K562 (cell line): ENCODE results near the gene PYROXD2. TPM values are rescaled to one million over a fixed set of nuclear protein-coding genes. Genes with fewer than 3 reads are reported as not detected.
A peak's percentile ranks its signal among the peaks of the same experiment; 100 is the strongest.

ENCODE experiments used
- ATAC-seq: fragments of 200-7000 bp; cut with Tn5 transposase; 3 replicates; pipeline ENCODE4 v1.9.1; 2020; ENCODE audit warnings: moderate library complexity
- BruUV-seq: library from RNA; stranded (reverse); fragments of 400-500 nt; replicated peaks from 2 replicates; lab custom pipeline; 2021; lab: Mats Ljungman, UMichigan
- CTCF ChIA-PET: fragments of 300-600 bp; formaldehyde crosslinking; extraction: SDS; loops from one replicate; lab custom pipeline; 2021; ENCODE audit warnings: low intra/inter-chr PET ratio; lab: Yijun Ruan, JAX
- POLR2A ChIA-PET: fragments of 300-600, 350-650 bp; sonication (Branson Sonifier 250); formaldehyde crosslinking; extraction: SDS; loops from one replicate; lab custom pipeline; 2021; ENCODE audit warnings: antibody characterized with exemption, inconsistent platforms; lab: Yijun Ruan, JAX
- DNase-seq, 4 experiments: peaks; one replicate each; pipeline versions ENCODE4 v3.0.0 to v3.0.0-alpha.2; 2011 to 2018; ENCODE audit warnings: low spot score in 3 of 4, mixed read lengths in 3 of 4; ENCODE audit errors: extremely low read depth in 1 of 4
- FAIRE-seq: peaks from 2 replicates; lab custom pipeline; 2011; peaks lifted over from hg19 to GRCh38; lab: Jason Lieb, UNC
- H2AFZ ChIP-seq: 2 replicates; pipeline ENCODE4 v1.6.0; 2011; ENCODE audit warnings: low read depth, low read length, control low read depth, inconsistent platforms
- H3K27ac ChIP-seq: fragments of 200-600 bp; 3 replicates; pipeline ENCODE4 v1.8.0; 2011; ENCODE audit warnings: low read depth, mild to moderate bottlenecking, control low read depth, inconsistent platforms, low read length, moderate library complexity, mixed read lengths; ENCODE audit errors: extremely low read depth
- H3K27me3 ChIP-seq, 2 experiments: fragments of 300-600 bp in 1 of 2; 2 replicates in 1 of 2; 3 replicates in 1 of 2; pipeline versions ENCODE4 v1.6.0 to v1.8.0; 2011; ENCODE audit warnings: inconsistent platforms in 2 of 2, low read length in 2 of 2, mild to moderate bottlenecking in 1 of 2, mixed read lengths in 1 of 2, moderate library complexity in 1 of 2; ENCODE audit not compliant: control insufficient read depth in 2 of 2, insufficient read depth in 2 of 2
- H3K36me3 ChIP-seq: fragments of 300-600 bp; 3 replicates; pipeline ENCODE4 v1.8.0; 2011; ENCODE audit warnings: mild to moderate bottlenecking, low read length, inconsistent platforms; ENCODE audit not compliant: control insufficient read depth, insufficient read depth
- H3K4me1 ChIP-seq, 2 experiments: fragments of 200-600 bp in 1 of 2; replicated peaks in 1 of 2; 2 replicates in 1 of 2; 3 replicates in 1 of 2; pipeline versions ENCODE4 v1.5.1 to v1.8.0; 2011; ENCODE audit warnings: inconsistent platforms in 2 of 2, low read length in 2 of 2, mild to moderate bottlenecking in 1 of 2, mixed read lengths in 1 of 2, moderate library complexity in 1 of 2; ENCODE audit not compliant: control insufficient read depth in 2 of 2, insufficient read depth in 2 of 2
- H3K4me2 ChIP-seq: 2 replicates; pipeline ENCODE4 v1.6.1; 2011; ENCODE audit warnings: low read length, control low read depth, inconsistent platforms, mixed read lengths; ENCODE audit not compliant: insufficient read depth
- H3K4me3 ChIP-seq: fragments of 200-600 bp; sonication (generic), shearing (Covaris generic); 2 replicates; pipeline ENCODE4 v1.5.1; 2016; ENCODE audit warnings: control low read depth, inconsistent platforms
- H3K79me2 ChIP-seq: fragments of 200-600 bp; 3 replicates; pipeline ENCODE4 v1.8.0; 2011; ENCODE audit warnings: low read length, inconsistent platforms; ENCODE audit not compliant: control insufficient read depth, insufficient read depth
- H3K9ac ChIP-seq, 2 experiments: 2 replicates each; pipeline versions ENCODE4 v1.6.0 to v1.6.1; 2011; ENCODE audit warnings: low read depth in 2 of 2, low read length in 2 of 2, control low read depth in 1 of 2, inconsistent platforms in 1 of 2, mild to moderate bottlenecking in 1 of 2, mixed read lengths in 1 of 2; ENCODE audit not compliant: insufficient read depth in 1 of 2
- H3K9me1 ChIP-seq: one replicate; pipeline ENCODE4 v1.6.0; 2011; ENCODE audit warnings: inconsistent platforms, mild to moderate bottlenecking, low read length, moderate library complexity; ENCODE audit not compliant: control insufficient read depth, insufficient read depth
- H3K9me3 ChIP-seq: replicated peaks from 2 replicates; pipeline ENCODE4 v1.5.1; 2011; ENCODE audit warnings: low read depth, low read length, inconsistent platforms; ENCODE audit not compliant: control insufficient read depth, insufficient read depth
- H4K20me1 ChIP-seq: replicated peaks from 2 replicates; pipeline ENCODE4 v1.6.1; 2011; ENCODE audit warnings: low read length, inconsistent platforms, mixed read lengths; ENCODE audit not compliant: control insufficient read depth, insufficient read depth
- CHAMP1 ChIP-seq: fragments of 450-650 bp; IDR thresholded peaks from 2 replicates; pipeline ENCODE4 v1.6.1; 2016; ENCODE audit warnings: mild to moderate bottlenecking
- E2F6 ChIP-seq, 2 experiments: IDR thresholded peaks; 2 replicates each; pipeline ENCODE4 v1.6.1; 2011; ENCODE audit warnings: borderline replicate concordance in 1 of 2, control low read depth in 1 of 2, low read depth in 1 of 2, low read length in 1 of 2, mild to moderate bottlenecking in 1 of 2, mixed read lengths in 1 of 2, moderate library complexity in 1 of 2; ENCODE audit not compliant: insufficient read depth in 1 of 2, insufficient read length in 1 of 2, poor library complexity in 1 of 2, severe bottlenecking in 1 of 2; ENCODE audit errors: extremely low read depth in 1 of 2
- THRA ChIP-seq: fragments of 450-650 bp; IDR thresholded peaks from 2 replicates; pipeline ENCODE4 v1.6.1; 2017; ENCODE audit warnings: mild to moderate bottlenecking, moderate library complexity
- ZBTB1 ChIP-seq: sonication (generic); formaldehyde crosslinking; IDR thresholded peaks from 2 replicates; pipeline ENCODE4 v1.8.1; 2023; ENCODE audit warnings: missing genetic modification reagents, low read depth, mild to moderate bottlenecking, borderline replicate concordance
- ZC3H11A ChIP-seq: IDR thresholded peaks from 2 replicates; pipeline ENCODE4 v1.6.1; 2012; ENCODE audit warnings: low read depth, low read length, improper control_type of control experiment
- ZNF121 ChIP-seq: sonication (generic); formaldehyde crosslinking; conservative IDR thresholded peaks from 2 replicates; pipeline ENCODE4 v1.8.0; 2022; ENCODE audit warnings: missing genetic modification reagents
- ZNF143 ChIP-seq: sonication (generic); formaldehyde crosslinking; IDR thresholded peaks from 2 replicates; pipeline ENCODE4 v1.9.0; 2022; ENCODE audit warnings: mild to moderate bottlenecking, missing genetic modification reagents
- ZNF609 ChIP-seq: sonication (generic); formaldehyde crosslinking; IDR thresholded peaks from 2 replicates; pipeline ENCODE4 v1.8.1; 2023; ENCODE audit warnings: missing genetic modification reagents, mild to moderate bottlenecking, borderline replicate concordance
- WGBS: fragments of 100-300 bp; shearing (Covaris generic); methylation state at CpG from one replicate; pipeline ENCODE4 v1.1.6; 2016; ENCODE audit warnings: low coverage, mixed read lengths; ENCODE audit not compliant: insufficient coverage; ENCODE audit errors: missing lambda C conversion rate; 5-methylcytosine and 5-hydroxymethylcytosine counted together
- in situ Hi-C: fragments of 300-500 bp; cut with MboI; formaldehyde crosslinking; loops from 4 replicates; pipeline ENCODE4 v1.15.0; 2018; ENCODE audit warnings: inconsistent platforms, mixed read lengths
- intact Hi-C: fragments of 100-400 bp; cut with micrococcal nuclease; formaldehyde crosslinking; loops from 2 replicates; pipeline ENCODE4 v1.14.2; 2022
- polyA plus RNA-seq, 8 experiments: library from polyadenylated mRNA; depleted of rRNA in 4 of 8; stranded (reverse) in 5 of 8; unstranded in 3 of 8; fragments of >200 nt; fragmentation: Nextera tagmentation in 2 of 8; fragmentation: Illumina TruSeq in 1 of 8; extraction: Ambion mirVana in 2 of 8; extraction: Trizol in 1 of 8; gene quantifications; 2 replicates each; pipeline versions ENCODE4 v1.2.1 to v1.2.3, GENCODE V29; 2011 to 2014; ENCODE audit warnings: inconsistent platforms in 1 of 8, missing spikeins in 1 of 8
- total RNA-seq, 7 experiments: library from RNA; depleted of rRNA in 6 of 7; stranded (reverse); fragments of >200 nt in 6 of 7; fragmentation: Illumina TruSeq in 2 of 7; extraction: Trizol in 2 of 7; gene quantifications; 2 replicates each; pipeline versions ENCODE4 v1.2.1 to v1.2.3, GENCODE V29; 2011 to 2021; ENCODE audit warnings: low replicate concordance in 1 of 7

The PYROXD2 gene
- total and polyA plus RNA-seq, 9 of the 15 experiments (the other 6 are each of a cell fraction or from before 2014, with no cell fraction given): 0.14 to 1.4 (median 0.58) TPM

- TF ChIP-seq THRA: no peak
Observed at GRCh38 chr10:98394851-98395440, 20.0 kb downstream of the PYROXD2 start (continued).

- peaks cover 0 to 6% of the 10 kb centered on the region in 2 experiments; a peak in 2 of 5 replicates for H3K4me1 ChIP-seq
- 0% methylated on average over 5 of the region's 8 CpGs for WGBS
- no peak overlapping the region for H2AFZ ChIP-seq
- no peak overlapping the region for H3K4me2 ChIP-seq
- H3K9me3 ChIP-seq: no peaks in the 10 kb centered on the region
- no TSS peak for BruUV-seq
- H3K27ac ChIP-seq: no peak overlapping the region
- in situ Hi-C loops (no loop called here), intact Hi-C loops (no loop called here)
- H3K79me2 ChIP-seq: no peaks in the 10 kb centered on the region
- H4K20me1 ChIP-seq: peaks cover 7% of the 10 kb centered on the region; the same call in 1 of the 2 replicates
- no peak overlapping the region for H3K4me3 ChIP-seq
- POLR2A ChIA-PET: interaction anchor here (0.6 to 0.9 kb wide), 2 partner anchors 18 to 591 kb away, joined by 3 read pairs; no protein-coding TSS in a partner anchor
- no peak overlapping the region; a peak in 1 of 4 replicates for H3K9ac ChIP-seq
- no peaks in the 10 kb centered on the region for H3K9me1 ChIP-seq
- H3K36me3 ChIP-seq: no peaks in the 10 kb centered on the region
- ATAC-seq: no peak
- FAIRE-seq: no peak
- CTCF ChIA-PET: no interaction called here
- TF ChIP-seq CHAMP1 (no peak), ZBTB1 (no peak), E2F6 (IDR thresholded peaks at IDR 0.05; ENCODE audit: borderline replicate concordance in 1 of 2, extremely low read depth in 1 of 2, insufficient read depth in 1 of 2, insufficient read length in 1 of 2, low read depth in 1 of 2, low read length in 1 of 2, poor library complexity in 1 of 2, severe bottlenecking in 1 of 2) (peak in 1 of 2 experiments; percentile 17), ZC3H11A (no peak), ZNF121 (no peak), ZNF609 (CRISPR knock-in tag) (no peak), ZNF143 (CRISPR knock-in tag) (no peak)
- peaks cover 6 to 68% of the 10 kb centered on the region in 2 experiments; a peak in 4 of 5 replicates for H3K27me3 ChIP-seq
- no peak for DNase-seq
Observed at GRCh38 chr10:98391578-98391991, 23.4 kb downstream of the PYROXD2 start.
